COLO668 (cell line): Measurements from ENCODE around the gene ZXDB.
A peak's percentile ranks its signal among the peaks of the same experiment; 100 is the strongest.
"Not testable (repeated sequence)": the region's sequence is repeated elsewhere in the genome, so short reads cannot be mapped to it uniquely, and the experiment has no call there.

Experiments used
- DNase-seq: peaks from one replicate; lab custom pipeline; 2025; ENCODE audit not compliant: unreplicated experiment; lab: John Stamatoyannopoulos, UW

ZXDB gene

DNA sequence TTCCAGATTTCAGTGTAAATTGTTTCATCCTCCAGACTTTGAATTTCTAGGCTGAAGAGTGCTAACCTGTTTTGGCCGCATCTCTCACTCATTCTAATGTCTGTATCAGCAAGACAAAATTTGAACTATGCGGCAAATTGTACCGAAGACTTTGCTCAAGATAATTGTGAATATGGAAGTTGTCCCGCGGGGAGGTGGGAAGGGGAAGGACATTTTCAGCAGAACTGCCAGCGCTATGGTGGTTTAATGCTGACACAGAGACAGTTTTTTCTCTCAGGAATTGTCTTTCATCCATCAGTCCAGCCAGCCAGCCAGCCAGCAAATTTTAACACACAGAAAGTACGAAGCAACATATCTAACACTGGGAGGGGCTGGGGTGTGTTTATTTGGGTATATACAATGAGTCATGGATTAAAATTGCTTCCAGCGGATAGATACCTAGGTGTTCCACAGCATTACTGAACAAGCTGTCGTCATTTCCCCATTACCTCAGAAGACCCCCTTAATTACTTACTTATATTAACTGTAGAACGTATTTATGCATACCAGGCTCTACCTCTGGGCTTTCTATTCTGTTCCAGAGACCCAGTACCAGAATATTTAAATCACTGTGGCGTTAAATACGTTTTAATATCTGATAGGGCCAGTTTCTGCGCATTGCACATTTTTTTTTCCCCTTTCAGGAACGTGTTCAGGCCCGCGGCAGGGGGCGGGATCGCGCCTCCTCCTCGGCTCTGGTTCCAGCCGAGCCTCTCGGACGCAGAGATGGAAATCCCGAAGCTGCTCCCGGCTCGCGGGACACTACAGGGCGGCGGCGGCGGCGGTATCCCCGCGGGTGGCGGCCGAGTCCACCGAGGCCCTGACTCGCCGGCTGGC lies at the start of gene ZXDB:
TSS of gene ZXDB (plus strand) at position 728 of the 876 bp plus-strand sequence. CDS start at position 766, 38 bp downstream.
- DNase-seq, result not testable (repeated sequence)

DNA sequence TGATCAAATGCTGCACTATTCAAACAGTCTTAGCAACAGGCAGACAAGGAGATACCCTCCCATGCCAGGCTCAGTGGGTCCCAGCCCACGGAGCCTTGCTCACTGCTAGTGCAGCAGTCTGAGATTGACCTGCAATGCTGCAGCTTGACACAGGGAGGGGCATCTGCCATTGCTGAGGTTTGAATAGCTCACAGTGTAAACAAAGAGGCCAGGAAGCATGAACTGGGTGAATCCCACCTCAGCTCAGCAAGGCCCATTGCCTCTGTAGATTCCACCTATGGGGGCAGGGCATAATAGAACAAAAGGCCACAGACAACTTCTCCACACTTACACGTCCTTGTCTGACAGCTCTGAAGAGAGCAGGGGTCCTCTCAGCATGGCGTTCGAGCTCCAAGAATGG lies 26.6 kb upstream of the ZXDB start:
- peak; percentile 1 for DNase-seq

DNA sequence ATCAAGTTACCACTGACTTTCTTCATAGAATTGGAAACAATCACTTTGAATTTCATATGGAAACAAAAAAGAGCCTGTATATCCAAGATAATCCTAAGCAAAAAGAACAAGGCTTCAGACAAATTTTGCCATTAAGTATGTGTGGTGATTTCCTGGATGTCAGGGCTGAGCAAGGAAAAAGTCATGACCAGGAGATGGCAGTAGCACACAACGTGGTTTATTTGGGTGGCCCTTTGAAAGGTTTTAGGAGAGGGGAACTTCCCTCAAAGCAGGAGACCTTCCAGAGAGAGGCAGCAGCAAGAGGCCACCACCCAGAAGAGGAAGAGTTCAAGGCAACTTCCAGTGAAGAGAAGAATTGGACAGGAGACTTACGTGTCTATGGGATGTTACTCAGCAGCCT lies 18.1 kb upstream of the ZXDB start:
- DNase-seq, result peak; percentile 3

GRCh38 chrX:57582948-57583347 lies 8.9 kb upstream of the ZXDB start:
- DNase-seq, result not testable (repeated sequence)

GRCh38 chrX:57583477-57583876 lies 8.3 kb upstream of the ZXDB start:
- no peak for DNase-seq

DNA sequence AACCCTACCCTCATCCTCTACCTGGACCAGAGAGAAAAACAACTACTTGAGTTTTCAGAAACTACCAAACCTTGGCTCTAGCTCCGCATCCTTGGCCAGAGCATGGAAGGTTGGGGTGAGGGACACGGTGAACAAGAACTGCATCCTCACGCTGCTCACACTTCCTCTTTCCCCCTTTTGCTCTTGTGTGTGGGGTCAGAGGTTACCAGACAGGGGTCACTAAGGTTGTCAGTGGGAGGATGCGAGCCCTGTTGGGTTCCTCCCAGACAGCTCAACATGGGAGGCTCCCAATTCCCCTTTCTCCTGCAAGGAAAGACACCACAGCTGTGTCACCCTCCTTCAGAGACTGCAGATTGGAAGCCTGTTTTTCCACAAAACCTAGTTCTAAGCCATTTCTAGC lies 5.5 kb upstream of the ZXDB start:
- DNase-seq, result no peak

DNA sequence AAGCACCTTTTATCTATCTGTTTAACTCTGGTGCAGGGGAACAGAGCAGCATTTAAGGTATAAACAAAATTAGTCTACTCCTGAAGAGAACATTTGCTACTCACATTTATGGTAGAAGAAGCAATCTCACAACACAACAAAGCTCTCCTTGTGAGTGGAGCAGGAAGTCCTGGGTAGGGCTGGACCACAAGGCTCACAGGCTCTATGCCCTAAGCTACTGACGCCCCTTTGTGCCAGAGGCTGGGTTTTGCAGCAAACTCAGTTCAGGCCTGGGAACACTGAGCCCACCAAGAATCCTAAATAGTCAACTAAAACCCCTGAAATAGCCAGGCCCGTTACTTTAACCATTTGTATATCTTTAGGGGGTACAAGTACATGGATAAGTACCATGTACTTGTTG lies 4.7 kb upstream of the ZXDB start:
- DNase-seq, result no peak

DNA sequence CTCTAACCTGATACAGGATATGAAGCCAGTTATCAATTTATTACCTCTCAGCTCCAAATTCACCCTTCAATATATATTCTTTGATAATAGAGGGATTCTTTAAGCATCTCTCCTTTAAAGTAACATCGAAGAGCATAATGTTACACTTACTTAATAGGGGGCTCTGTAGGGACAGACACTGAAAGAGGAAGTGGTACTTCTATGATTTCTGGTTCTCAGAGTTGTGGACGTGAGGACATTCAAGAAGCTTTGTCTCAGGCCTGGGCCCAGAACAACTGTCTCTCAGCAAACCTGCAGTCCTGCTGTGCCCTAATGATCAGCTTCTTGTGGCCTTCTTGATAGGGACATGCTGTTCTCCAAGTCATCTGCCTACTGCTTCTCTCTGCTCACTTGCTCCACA lies 4.2 kb upstream of the ZXDB start:
- no peak for DNase-seq

DNA sequence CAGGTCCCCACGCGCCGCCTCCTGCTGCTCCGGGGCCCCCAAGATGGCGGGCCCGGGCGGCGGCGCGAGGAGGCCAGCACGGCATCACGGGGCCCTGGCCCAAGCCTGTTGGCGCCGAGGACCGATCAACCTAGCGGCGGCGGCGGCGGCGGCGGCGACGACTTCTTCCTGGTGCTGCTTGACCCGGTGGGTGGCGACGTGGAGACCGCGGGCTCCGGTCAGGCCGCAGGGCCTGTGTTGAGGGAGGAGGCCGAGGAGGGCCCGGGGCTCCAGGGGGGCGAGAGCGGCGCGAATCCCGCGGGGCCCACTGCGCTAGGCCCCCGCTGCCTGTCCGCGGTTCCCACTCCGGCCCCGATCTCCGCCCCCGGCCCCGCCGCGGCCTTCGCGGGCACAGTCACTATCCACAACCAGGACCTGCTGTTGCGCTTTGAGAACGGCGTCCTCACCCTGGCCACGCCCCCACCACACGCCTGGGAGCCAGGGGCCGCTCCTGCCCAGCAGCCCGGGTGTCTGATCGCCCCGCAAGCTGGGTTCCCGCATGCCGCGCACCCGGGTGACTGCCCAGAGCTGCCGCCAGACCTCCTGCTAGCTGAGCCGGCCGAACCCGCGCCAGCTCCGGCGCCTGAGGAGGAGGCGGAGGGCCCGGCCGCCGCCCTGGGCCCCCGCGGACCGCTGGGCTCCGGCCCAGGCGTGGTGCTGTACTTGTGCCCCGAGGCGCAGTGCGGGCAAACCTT lies 516 bp downstream of the ZXDB start:
- peak; percentile 38 for DNase-seq

DNA sequence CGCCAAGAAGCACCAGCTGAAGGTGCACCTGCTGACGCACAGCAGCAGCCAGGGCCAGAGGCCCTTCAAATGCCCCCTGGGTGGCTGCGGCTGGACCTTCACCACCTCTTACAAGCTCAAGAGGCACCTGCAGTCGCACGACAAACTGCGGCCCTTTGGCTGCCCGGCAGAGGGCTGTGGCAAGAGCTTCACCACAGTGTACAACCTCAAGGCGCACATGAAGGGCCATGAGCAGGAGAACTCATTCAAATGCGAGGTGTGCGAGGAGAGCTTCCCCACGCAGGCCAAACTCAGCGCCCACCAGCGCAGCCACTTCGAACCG lies 1.0 kb downstream of the ZXDB start:
- peak; percentile 70 for DNase-seq

GRCh38 chrX:57595381-57595811 lies 3.6 kb downstream of the ZXDB start:
- no peak for DNase-seq

DNA sequence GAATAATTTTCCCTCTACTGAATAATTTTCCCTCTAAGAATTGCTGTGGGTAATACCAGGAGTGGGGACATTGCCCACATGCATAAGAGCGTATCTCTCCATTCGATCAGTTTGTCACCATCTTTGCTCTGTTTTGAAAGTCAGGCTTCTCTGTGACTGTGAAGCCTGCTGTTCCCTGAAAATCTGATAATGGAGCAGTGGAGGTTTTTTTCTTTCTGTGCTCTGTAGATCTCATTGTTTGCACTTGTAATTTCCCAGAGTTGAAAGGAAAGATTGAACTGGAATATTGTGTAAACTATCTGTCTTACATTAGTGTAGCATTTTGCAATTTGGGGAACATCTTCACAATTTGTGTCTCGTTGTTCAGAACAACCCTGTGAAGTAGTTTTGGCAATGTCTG lies 4.3 kb downstream of the ZXDB start:
- no peak for DNase-seq

GRCh38 chrX:57596516-57596915 lies 4.7 kb downstream of the ZXDB start:
- DNase-seq, result no peak

- no peak for DNase-seq
These were observed 15.7 kb downstream of the ZXDB start for GRCh38 chrX:57607295-57608187.

DNA sequence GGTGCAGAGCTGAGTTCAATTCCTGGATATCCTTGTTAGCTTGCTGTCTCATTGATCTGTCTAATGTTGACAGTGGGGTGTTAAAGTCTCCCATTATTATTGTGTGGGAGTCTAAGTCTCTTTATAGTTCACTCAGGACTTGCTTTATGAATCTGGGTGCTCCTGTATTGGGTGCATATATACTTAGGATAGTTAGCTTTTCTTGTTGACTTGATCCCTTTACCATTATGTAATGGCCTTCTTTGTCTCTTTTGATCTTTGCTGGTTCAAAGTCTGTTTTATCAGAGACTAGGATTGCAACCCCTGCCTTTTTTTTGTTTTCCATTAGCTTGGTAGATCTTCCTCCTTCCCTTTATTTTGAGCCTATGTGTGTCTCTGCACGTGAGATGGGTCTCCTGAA lies 21.5 kb downstream of the ZXDB start:
- not testable (repeated sequence) for DNase-seq

- not testable (repeated sequence) for DNase-seq
These were observed 37.6 kb downstream of the ZXDB start for GRCh38 chrX:57629438-57629837.

GRCh38 chrX:57640674-57641016 lies 48.8 kb downstream of the ZXDB start:
- DNase-seq, result peak; percentile 5

DNA sequence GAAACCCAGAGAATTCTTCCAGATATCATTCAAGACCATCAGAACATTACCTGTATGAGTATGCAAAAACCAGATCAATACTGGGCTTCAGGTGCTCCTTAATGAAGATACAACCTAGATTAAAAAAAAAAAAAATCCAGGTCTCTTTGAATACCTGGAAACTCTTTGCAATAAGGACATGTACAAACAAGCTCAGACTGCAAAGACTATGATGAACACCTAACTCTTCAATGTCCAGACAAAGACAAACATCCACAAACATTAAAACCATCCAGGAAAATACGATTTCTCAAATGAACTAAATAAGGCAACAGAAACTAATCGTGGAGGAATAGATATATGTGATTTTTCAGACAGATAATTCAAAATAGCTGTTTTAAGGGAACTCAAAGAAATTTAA lies 49.5 kb downstream of the ZXDB start:
- DNase-seq, result no peak

- DNase-seq, result no peak
These were observed 51.9 kb downstream of the ZXDB start for GRCh38 chrX:57643698-57644097.

DNA sequence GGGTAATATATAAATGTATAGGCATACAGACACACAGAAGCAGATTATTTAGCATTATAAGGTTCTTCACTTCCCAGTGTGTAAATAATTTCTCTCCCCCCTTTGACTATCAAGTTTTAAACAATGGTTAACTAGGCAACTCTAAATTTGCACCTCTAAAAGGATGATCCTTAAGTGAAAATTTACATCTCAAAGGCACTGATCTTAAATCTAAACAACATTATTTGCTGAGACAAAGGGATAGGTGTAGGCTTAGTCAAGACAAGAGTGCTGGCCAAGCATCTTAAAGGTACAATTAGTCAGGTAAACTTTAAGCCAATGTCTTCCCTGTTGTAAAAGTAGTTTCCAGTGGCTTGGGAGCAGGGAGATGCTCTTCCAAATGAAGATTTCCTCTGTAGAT lies 55.2 kb downstream of the ZXDB start:
- no peak for DNase-seq
